Fibroblast of the aortic adventitia (primary cell): ENCODE results near the gene ACSM4. TPM values are rescaled to one million over a fixed set of nuclear protein-coding genes. Genes with fewer than 3 reads are reported as not detected.
"Not testable (repeated sequence)": the region's sequence is repeated elsewhere in the genome, so short reads cannot be mapped to it uniquely, and the experiment has no call there.

Experiments used
- DNase-seq: peaks from one replicate; pipeline ENCODE4 v3.0.0-alpha.2; 2010; ENCODE audit warnings: low read depth
- H3K4me3 ChIP-seq: 2 replicates; pipeline ENCODE4 v1.5.1; 2011; ENCODE audit warnings: low read depth, mild to moderate bottlenecking, control low read depth, low read length, moderate library complexity
- total RNA-seq: library from RNA; depleted of rRNA; stranded (reverse); fragments of >200 nt; gene quantifications from 2 replicates; pipeline ENCODE4 v1.2.3, GENCODE V29; 2012; ENCODE audit warnings: low replicate concordance
- TF ChIP-seq, protein P1 (sequence below): IDR thresholded peaks from 2 replicates; pipeline ENCODE4 v1.5.1; 2011; ENCODE audit warnings: mild to moderate bottlenecking, low read length, control low read depth, inconsistent platforms; ENCODE audit not compliant: insufficient read depth

Gene ACSM4
- total RNA-seq, 1 donor = not detected

GRCh38 chr12:7282844-7283243, 21.0 kb upstream of the ACSM4 start:
- TF ChIP-seq, protein P1, sequence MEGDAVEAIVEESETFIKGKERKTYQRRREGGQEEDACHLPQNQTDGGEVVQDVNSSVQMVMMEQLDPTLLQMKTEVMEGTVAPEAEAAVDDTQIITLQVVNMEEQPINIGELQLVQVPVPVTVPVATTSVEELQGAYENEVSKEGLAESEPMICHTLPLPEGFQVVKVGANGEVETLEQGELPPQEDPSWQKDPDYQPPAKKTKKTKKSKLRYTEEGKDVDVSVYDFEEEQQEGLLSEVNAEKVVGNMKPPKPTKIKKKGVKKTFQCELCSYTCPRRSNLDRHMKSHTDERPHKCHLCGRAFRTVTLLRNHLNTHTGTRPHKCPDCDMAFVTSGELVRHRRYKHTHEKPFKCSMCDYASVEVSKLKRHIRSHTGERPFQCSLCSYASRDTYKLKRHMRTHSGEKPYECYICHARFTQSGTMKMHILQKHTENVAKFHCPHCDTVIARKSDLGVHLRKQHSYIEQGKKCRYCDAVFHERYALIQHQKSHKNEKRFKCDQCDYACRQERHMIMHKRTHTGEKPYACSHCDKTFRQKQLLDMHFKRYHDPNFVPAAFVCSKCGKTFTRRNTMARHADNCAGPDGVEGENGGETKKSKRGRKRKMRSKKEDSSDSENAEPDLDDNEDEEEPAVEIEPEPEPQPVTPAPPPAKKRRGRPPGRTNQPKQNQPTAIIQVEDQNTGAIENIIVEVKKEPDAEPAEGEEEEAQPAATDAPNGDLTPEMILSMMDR = no peak
- no peak overlapping the region for H3K4me3 ChIP-seq
- no peak for DNase-seq

DNA sequence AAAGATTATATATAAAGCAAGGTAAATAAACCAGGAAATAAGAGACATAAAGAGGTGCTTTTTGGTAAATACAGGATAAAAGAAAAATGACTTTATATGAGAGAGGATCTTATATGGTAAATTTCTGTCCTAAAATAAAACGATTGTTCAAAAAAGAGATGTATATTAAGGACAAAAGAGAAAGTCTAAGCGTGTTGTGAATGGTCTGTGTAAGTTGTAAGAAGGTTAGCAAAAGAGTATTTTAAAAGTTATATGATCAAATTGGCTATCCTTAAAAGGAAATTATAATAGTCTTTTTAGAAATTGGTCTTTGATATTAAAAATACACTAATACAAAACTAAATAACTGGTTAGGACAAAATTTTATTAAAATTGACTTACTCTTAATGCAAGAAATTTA, 14.1 kb upstream of the ACSM4 start:
- DNase-seq = no peak
- TF ChIP-seq, protein P1 = no peak

DNA sequence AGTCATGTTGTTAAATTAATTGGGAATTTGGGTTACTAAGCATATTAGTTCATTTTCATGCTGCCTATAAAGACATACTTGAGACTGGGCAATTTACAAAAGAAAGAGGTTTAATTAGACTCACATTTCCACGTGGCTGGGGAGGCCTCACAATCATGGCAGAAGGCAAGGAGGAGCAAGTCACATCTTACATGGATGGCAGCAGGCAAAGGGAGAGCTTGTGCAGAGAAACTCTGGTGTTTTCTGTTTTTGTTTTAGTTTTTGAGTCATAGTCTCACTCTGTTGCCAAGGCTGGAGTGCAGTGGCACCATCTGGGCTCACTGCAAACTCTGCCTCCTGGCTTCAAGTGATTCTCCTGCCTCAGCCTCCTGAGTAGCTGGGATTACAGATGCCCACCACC, 13.3 kb upstream of the ACSM4 start:
- H3K4me3 ChIP-seq, DNase-seq: not testable (repeated sequence)

More for the DNA sequence above, 14.1 kb upstream of the ACSM4 start:
- H3K4me3 ChIP-seq = no peak overlapping the region

GRCh38 chr12:7292300-7292699, 11.6 kb upstream of the ACSM4 start:
- H3K4me3 ChIP-seq = no peak overlapping the region
- DNase-seq = no peak
- TF ChIP-seq, protein P1 = no peak

DNA sequence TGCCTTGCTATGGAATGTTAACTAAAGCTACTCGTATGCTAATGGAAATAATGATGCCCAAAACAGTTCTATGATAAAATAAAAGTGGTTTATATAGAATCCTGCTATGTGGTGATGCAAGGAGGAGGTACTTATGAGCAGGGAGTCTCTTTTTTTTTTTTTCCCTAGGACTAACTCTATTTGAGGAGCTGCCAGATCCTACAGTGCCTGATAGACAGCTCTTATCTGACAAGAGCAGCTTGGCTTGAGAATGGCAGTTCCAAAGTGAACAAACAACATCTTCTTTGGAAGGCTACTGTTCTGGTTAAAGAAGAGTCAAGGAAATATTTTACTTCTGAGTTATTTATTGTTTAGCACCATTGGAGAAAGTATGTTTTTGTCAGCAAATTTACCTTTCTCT, 10.2 kb upstream of the ACSM4 start:
- no peak overlapping the region for H3K4me3 ChIP-seq
- TF ChIP-seq, protein P1 = no peak
- no peak for DNase-seq

DNA sequence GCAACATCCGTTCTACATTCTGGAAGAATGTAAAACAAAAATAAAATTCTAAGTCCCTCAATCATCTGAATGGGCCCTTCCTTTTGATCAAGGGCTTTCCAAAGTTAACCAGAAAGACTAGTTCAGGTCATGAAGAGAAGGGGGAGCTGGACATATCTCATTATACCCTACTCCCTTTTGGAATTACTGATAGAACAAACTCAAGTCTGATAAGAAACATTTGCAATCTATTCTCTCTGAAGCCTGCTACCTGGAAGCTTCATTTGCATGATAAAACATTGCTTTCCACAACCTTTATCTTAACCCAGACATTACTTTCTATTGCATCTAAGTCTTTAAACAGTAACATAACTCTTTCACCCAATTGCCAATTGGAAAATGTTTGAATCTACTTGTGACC, 8.3 kb upstream of the ACSM4 start:
- TF ChIP-seq, protein P1 = no peak
- no peak overlapping the region for H3K4me3 ChIP-seq
- no peak for DNase-seq

DNA sequence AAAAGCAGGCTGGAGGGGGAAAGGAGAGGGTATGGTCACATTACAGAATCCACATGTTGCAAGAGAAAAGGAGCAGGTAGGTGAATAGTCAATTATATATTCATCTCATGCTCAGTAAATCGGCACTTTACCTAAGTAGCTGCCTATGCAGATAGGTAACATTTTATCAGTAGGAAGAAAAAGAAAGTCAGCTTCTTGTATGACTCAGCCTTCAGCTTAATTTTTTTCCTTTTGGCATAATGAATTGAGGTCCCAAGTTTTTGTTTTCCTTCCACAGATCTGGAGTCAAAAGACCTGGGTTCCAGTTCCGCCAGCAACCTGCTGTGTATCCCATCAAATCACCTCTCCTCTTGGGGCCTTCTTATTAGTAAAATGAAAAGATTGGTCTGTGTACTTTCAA, 6.0 kb upstream of the ACSM4 start:
- DNase-seq = no peak
- TF ChIP-seq, protein P1 = no peak
- no peak overlapping the region for H3K4me3 ChIP-seq
